HL-60 (cell line): ENCODE data around the gene CABP5.

Experiments used
- DNase-seq, 2 experiments: peaks; one replicate each; pipeline ENCODE4 v3.0.0-alpha.2; 2010 to 2020; ENCODE audit warnings: low read depth in 1 of 2, low spot score in 1 of 2
- H3K27ac ChIP-seq: fragments of 250-450 bp; sonication (Bioruptor Pico); replicated peaks from 2 replicates; pipeline ENCODE4 v1.5.1; 2020; ENCODE audit warnings: mild to moderate bottlenecking, moderate library complexity
- H3K27me3 ChIP-seq: fragments of 250-450 bp; sonication (Bioruptor Pico); 2 replicates; pipeline ENCODE4 v1.5.1; 2021; ENCODE audit warnings: mild to moderate bottlenecking, moderate library complexity; ENCODE audit not compliant: insufficient read depth, poor library complexity, severe bottlenecking
- H3K4me3 ChIP-seq: replicated peaks from 2 replicates; pipeline ENCODE4 v1.5.1; 2011; ENCODE audit warnings: mild to moderate bottlenecking, control low read depth, low read length; ENCODE audit not compliant: insufficient read depth
- CTCF ChIP-seq: IDR thresholded peaks from one replicate; pipeline ENCODE4 v1.5.1; 2011; ENCODE audit warnings: low read length, control low read depth, inconsistent platforms; ENCODE audit not compliant: insufficient read depth
- GABPA ChIP-seq: IDR thresholded peaks from 2 replicates; pipeline ENCODE4 v1.6.1; 2012; ENCODE audit warnings: low read depth
- POLR2AphosphoS5 ChIP-seq: IDR thresholded peaks from 2 replicates; pipeline ENCODE4 v1.6.1; 2012; ENCODE audit warnings: low read depth
- SPI1 ChIP-seq: IDR thresholded peaks from 2 replicates; pipeline ENCODE4 v1.6.1; 2012; ENCODE audit warnings: low read depth, mild to moderate bottlenecking, borderline replicate concordance
- TF ChIP-seq, protein P1 (sequence below): IDR thresholded peaks from 2 replicates; pipeline ENCODE4 v1.6.1; 2012; ENCODE audit warnings: low read depth; ENCODE audit not compliant: insufficient replicate concordance

Gene CABP5

GRCh38 chr19:48033604-48034003, 10.3 kb downstream of the CABP5 start:
- no peak for TF ChIP-seq POLR2AphosphoS5
- TF ChIP-seq SPI1, result no peak
- TF ChIP-seq, protein P1, sequence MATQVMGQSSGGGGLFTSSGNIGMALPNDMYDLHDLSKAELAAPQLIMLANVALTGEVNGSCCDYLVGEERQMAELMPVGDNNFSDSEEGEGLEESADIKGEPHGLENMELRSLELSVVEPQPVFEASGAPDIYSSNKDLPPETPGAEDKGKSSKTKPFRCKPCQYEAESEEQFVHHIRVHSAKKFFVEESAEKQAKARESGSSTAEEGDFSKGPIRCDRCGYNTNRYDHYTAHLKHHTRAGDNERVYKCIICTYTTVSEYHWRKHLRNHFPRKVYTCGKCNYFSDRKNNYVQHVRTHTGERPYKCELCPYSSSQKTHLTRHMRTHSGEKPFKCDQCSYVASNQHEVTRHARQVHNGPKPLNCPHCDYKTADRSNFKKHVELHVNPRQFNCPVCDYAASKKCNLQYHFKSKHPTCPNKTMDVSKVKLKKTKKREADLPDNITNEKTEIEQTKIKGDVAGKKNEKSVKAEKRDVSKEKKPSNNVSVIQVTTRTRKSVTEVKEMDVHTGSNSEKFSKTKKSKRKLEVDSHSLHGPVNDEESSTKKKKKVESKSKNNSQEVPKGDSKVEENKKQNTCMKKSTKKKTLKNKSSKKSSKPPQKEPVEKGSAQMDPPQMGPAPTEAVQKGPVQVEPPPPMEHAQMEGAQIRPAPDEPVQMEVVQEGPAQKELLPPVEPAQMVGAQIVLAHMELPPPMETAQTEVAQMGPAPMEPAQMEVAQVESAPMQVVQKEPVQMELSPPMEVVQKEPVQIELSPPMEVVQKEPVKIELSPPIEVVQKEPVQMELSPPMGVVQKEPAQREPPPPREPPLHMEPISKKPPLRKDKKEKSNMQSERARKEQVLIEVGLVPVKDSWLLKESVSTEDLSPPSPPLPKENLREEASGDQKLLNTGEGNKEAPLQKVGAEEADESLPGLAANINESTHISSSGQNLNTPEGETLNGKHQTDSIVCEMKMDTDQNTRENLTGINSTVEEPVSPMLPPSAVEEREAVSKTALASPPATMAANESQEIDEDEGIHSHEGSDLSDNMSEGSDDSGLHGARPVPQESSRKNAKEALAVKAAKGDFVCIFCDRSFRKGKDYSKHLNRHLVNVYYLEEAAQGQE, result no peak
- no peak for TF ChIP-seq CTCF
- TF ChIP-seq GABPA, result no peak
- Histone ChIP-seq H3K27me3 (no peaks in the 10 kb centered on the region), H3K4me3 (no peak overlapping the region), H3K27ac (no peak overlapping the region)
- no peak for DNase-seq

DNA sequence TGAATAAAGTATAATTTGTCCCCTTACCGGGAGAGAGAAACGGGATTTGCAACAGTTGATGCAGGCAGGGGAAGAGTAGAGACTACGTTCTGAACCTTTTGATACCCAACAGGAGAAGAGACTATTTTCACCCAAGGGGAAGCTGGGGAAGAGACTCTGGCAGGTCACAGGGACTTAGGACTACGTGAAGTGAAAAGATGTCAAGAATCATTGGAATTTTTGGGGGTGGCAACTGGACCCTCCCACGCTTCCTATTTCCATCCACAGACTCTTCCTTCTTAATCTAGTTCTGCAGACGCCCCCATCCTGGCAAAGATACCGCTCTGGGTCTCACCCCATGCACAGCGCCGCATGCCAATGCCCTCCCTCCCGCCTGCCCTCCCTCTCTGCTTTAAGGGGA, 13.8 kb downstream of the CABP5 start:
- no peak overlapping the region for H3K4me3 ChIP-seq
- H3K27me3 ChIP-seq, result no peaks in the 10 kb centered on the region
- DNase-seq, result no peak
- TF ChIP-seq GABPA, result no peak
- no peak for TF ChIP-seq SPI1
- TF ChIP-seq POLR2AphosphoS5, result no peak
- TF ChIP-seq, protein P1, result no peak
- TF ChIP-seq CTCF, result no peak
- H3K27ac ChIP-seq, result no peak overlapping the region

- Histone ChIP-seq H3K27ac (no peak overlapping the region), H3K4me3 (no peak overlapping the region), H3K27me3 (no peaks in the 10 kb centered on the region)
- DNase-seq, result no peak
- TF ChIP-seq, protein P1, result no peak
- no peak for TF ChIP-seq CTCF
- TF ChIP-seq POLR2AphosphoS5, result no peak
- no peak for TF ChIP-seq GABPA
- no peak for TF ChIP-seq SPI1
Observed at GRCh38 chr19:48029431-48029830, 14.4 kb downstream of the CABP5 start.
